AG09309 (cell line): Measurements from ENCODE around the gene OR11H7.
"Not testable (repeated sequence)": the region's sequence is repeated elsewhere in the genome, so short reads cannot be mapped to it uniquely, and the experiment has no call there.

Experiments
- DNase-seq: peaks from one replicate; pipeline ENCODE4 v3.0.0-alpha.2; 2010; ENCODE audit warnings: low read depth
- H3K4me3 ChIP-seq: 2 replicates; pipeline ENCODE4 v1.5.1; 2011; ENCODE audit warnings: mild to moderate bottlenecking, low read depth, low read length, moderate library complexity; ENCODE audit not compliant: control insufficient read depth
- CTCF ChIP-seq: IDR thresholded peaks from 2 replicates; pipeline ENCODE4 v1.5.1; 2011; ENCODE audit warnings: mild to moderate bottlenecking, low read depth, low read length, inconsistent platforms; ENCODE audit not compliant: insufficient read depth, control insufficient read depth; ENCODE audit errors: missing control alignments

OR11H7 gene

DNA sequence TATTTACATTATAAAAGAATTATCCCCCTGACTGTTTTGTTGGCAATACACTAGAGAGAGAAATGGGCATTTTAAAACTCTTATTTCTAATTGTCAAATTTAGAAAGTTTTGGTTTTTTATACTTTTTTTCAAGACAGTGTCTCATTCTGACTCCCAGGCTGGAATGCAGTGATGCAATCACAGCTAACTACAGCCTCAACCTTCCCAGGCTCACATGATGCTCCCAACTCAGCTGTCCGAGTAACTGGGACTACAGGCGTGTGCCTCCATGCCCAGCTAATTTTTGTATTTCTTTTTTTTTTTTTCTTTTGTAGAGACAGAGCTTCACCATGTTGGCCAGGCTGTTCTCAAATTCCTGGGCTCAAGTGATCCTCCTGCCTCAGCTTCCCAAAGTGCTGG lies 13.6 kb upstream of the OR11H7 start:
- no peak for DNase-seq
- no peak overlapping the region for H3K4me3 ChIP-seq

DNA sequence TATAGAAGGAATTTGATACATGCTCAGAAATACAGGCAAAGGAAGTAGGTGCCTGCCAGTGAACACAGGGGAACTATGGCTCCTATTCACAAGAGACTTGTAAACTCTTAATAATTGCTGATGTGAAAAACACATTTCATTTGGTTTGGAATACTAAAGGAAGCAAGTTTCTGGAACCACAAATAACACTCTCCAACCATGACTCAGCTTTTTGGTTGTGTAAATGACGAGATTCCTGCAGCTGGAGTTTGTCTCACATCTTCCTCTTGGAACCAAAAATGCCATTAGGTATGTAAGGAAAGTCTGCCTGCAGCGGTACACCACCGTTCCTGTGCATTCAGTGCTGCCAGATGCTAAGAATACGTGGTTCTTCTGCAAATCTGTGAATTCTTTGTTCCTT lies 9.7 kb upstream of the OR11H7 start:
- no peak for TF ChIP-seq CTCF
- no peak overlapping the region for H3K4me3 ChIP-seq
- DNase-seq, result no peak

More for the DNA sequence above, 13.6 kb upstream of the OR11H7 start:
- no peak for TF ChIP-seq CTCF

DNA sequence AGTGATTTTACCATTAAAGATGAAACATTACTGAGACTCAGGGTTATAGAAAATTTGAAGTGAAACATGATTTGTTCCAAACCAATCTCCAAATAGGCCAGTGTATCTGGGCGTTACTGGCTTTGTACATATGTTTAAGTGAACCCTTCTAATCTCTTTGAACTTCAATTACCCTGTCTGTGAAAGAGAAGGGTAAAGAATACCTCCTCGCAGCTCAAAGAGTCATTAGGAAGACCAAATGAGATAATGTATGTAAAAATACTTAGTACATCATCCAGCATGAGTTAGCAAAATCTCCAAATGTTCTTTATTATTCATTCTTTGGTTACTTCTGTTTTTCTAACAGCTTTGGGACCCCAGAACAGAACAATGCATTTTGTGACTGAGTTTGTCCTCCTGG lies 5.4 kb upstream of the OR11H7 start, which contains the start of gene OR11H6:
Gene OR11H6, plus strand, starts transcription at position 301 of the 400 bp plus-strand sequence. Its CDS starts 0 bp downstream, at position 301.
- DNase-seq, result no peak
- no peak within 1 kb of the TSS for H3K4me3 ChIP-seq
- no peak for TF ChIP-seq CTCF

DNA sequence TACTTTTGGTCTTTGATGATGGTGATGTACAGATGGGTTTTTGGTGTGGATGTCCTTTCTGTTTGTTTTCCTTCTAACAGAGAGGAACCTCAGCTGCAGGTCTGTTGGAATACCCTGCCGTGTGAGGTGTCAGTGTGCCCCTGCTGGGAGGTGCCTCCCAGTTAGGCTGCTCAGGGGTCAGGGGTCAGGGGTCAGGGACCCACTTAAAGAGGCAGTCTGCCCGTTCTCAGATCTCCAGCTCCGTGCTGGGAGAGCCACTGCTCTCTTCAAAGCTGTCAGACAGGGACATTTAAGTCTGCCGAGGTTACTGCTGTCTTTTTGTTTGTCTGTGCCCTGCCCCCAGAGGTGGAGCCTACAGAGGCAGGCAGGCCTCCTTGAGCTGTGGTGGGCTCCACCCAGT lies 6.6 kb downstream of the OR11H7 start:
- H3K4me3 ChIP-seq, DNase-seq: not testable (repeated sequence)

GRCh38 chr14:20247646-20248246 lies 19.0 kb downstream of the OR11H7 start:
- TF ChIP-seq CTCF, result no peak
- no peak overlapping the region for H3K4me3 ChIP-seq
- no peak for DNase-seq

DNA sequence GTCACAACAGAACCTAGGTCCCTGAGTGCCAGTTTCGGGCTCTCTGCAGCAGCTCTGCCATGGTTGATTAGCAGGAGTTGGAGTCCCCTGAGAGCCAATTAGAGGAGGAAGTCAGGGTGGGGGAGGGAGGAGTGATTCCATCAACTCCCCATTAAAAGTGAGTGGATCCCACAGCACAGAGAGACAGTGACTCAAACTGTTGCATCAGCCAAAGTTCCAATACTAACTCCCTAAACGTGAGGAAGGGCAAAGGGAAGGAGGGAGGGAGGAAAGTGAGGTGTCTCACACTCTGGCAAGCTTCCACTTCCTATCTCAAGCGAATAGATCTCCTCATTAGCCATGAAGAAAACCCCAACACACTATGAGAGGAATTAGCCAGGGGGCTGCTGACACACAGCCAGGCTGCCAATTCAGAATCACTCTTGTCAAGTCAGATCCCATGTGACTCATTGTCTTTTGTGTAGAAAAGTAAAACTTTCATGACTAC lies 33.9 kb downstream of the OR11H7 start:
- TF ChIP-seq CTCF, result no peak
- peak; percentile 49 for DNase-seq
- H3K4me3 ChIP-seq, result no peak overlapping the region

GRCh38 chr14:20264361-20264760 lies 35.6 kb downstream of the OR11H7 start:
- H3K4me3 ChIP-seq, DNase-seq: not testable (repeated sequence)

DNA sequence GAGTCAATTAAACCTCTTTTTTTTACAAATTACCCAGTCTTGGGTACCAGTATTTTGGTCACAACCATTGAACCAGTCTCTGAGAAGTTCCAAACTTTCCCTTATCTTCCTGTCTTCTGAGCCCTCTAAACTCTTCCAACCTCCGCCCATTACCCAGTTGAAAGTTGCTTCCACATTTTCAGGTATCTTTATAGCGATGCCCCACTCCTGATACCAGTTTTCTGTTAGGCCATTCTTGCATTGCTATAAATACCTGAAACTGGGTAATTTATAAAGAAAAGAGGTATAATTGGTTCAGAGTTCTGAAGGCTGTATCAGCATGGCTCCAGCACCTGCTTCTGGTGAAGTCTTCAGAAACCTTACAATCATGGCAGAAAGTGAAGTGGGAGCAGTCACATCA lies 45.3 kb downstream of the OR11H7 start:
- no peak for DNase-seq
- H3K4me3 ChIP-seq, result no peak overlapping the region
- no peak for TF ChIP-seq CTCF
